Posterior cingulate gyrus (tissue), 11 donors: ENCODE measurements around the gene KDM5A.
"Not testable (repeated sequence)": the region's sequence is repeated elsewhere in the genome, so short reads cannot be mapped to it uniquely, and the experiment has no call there.

Source experiments
- DNase-seq, 10 donors: peaks; one replicate each; pipeline versions ENCODE4 v3.0.0 to v3.0.0-alpha.2; 2020 to 2021; ENCODE audit warnings: mixed read lengths in 3 of 10
- intact Hi-C: fragments of 100-400 bp; cut with DNase I; formaldehyde crosslinking; loops from one replicate; pipeline ENCODE4 v1.15.1; 2023

Gene KDM5A

DNA sequence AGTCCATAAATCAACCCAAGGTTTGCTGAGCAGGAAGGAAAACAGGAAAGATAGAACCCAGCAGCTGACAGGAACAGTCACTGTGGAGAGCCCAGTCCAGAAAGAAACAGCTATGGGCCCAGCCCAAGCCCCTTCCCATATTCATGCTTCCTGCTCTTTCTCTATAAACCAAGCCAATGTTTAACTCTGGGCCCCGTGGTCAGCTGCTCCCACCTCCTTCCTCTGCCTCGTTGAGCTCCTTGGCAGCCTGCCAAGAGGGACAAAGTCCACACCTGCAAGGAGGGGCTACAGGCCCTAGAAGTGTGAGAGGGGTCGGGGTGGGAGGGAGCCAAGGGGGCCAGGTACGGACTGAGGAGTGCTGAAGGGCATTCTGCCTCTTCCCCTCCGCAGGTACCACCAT, 136.5 kb downstream of the KDM5A start:
- intact Hi-C loops: no loop called here

DNA sequence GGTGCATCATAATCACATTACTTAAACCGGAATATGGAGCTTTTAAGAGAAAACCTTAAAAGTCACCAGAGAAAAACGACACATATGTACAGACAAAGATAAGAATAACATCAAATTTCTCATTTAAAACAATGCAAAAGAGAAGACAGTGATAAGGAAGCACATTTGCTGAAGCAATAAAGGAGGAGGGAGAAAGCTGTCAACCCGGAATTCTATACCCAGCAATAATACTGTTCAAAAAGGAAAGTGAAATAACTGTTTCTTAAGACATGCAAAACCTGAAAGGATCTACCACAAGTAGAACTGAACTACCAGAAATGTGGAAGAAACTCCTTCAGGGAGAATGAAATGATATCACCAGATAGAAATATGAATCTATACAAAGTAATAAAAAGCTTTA, 141.8 kb downstream of the KDM5A start:
- intact Hi-C loops: no loop called here
- DNase-seq: no peak

More for the DNA sequence above, 136.5 kb downstream of the KDM5A start:
- no peak for DNase-seq

DNA sequence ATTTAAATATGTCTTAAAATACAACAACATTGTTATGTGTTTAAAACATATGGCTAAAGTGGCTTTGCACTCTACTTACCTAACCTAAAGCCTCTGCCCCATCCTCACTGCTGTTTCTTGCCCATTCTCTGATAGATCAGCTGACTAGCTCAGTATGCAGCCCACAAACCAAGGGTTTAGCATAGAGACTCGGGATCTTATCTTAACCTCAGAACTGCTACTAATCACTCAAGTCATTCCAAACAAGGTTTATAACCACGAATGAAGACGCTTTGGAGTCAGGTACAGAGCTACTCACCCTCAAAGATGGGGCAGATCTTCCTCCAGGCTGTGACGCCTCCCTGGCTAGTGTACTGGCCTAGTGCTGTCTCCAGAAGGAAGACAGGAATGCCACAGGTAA, 145.7 kb downstream of the KDM5A start:
- intact Hi-C loops: no loop called here
- no peak for DNase-seq

DNA sequence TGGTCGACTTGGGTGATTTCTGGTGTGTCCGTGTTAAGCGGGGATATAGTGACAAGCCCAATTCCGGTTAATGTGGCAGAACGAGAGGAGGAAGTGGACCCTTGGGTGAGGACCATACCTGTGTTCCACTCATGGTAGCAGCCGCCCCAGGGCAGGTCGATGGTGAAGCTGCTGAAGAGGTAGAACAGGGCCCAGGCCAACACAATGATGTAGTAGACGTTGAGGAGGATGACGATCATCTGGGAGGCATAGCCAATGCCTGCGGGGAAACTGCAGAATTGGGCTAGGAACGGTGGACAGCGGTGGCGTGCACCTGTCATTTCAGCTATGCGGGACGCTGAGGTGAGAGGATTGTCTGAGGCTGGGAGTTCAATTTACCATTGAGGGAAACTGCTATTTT, 146.6 kb downstream of the KDM5A start:
- DNase-seq: no peak
- intact Hi-C loops: no loop called here

DNA sequence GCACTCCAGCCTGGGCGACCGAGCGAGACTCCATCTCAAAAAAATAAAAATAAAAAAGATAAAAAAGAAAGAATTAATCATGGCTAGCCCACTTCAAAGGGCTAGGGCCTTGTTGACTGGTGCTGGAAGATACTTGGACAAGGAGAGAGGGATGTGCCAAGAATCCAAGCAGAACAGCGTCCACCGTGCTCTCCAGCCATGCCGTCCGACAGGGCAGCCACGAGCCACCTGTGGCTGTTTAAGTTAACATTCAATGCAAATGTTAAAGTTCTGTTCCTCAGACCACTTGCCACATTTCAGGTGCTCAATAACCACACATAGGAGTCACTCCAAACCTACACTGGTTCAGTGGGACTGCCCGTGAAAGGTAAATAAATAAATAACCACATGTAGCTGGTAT, 147.9 kb downstream of the KDM5A start:
- no peak for DNase-seq
- intact Hi-C loops: no loop called here

DNA sequence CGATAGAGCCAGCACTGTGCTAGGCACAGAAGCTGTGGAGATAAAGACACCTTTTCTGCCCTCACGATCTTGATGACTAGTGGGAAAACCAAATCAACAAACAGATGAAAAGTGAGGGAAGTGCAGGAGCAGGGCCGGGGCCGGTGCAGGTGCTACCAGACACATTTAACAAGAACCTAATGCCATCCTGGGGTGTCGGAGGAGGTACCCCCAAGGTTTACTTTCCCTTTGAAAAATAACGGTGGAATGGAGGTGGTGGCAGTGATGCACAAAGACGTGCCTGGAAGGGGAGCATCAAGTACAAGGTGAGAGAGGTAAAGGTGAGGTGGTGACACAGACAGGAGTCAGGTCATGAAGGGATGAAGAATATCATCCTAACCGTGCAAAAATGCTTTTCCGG, 148.6 kb downstream of the KDM5A start:
- DNase-seq: no peak
- intact Hi-C loops: no loop called here

DNA sequence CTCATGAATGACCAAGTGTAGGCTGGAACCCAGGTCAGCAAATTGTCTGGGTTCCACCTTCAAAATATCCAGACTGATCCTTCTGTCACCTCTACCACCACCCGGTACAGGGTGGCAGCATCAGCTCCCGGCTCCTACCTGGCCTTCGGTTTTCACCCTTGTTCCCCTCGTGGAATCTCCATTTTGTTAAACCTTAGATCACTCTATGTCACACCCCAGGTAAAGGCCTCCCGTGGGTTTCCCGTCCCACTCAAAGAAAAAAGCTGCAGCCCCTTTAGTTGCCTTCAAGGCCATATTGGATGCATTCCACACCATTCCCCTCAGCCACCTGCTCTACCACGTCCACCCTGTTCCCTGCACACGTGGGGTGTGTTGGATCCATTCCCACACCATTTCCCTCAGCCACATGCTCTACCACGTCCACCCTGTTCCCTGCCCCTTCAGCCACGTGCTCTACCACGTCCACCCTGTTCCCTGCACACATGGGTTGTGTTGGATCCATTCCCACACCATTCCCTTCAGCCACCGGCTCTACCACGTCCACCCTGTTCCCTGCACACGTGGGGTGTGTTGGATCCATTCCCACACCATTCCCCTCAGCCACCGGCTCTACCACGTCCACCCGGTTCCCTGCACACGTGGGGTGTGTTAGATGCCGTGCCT, 150.3 kb downstream of the KDM5A start:
- DNase-seq: no peak
- intact Hi-C loops: no loop called here

DNA sequence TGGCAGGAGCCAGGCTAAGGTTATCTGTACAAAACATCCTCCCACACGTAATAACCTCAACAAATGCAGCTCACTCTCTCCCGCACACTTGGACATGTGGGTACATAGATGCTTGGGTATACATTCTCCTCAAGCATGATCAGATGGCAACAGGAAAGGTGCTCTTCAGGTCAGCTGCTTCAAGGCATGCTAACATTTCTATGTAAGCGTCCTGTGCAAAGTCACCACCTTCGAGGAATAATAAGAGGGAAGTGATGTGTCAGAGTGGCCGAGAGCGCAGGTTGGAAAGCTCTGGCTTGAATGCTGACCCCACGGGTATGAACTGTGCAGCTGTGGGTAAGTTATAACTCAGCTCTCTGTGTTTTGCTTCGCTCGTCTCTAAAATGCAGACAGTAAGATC, 151.0 kb downstream of the KDM5A start:
- intact Hi-C loops: no loop called here
- DNase-seq: no peak

DNA sequence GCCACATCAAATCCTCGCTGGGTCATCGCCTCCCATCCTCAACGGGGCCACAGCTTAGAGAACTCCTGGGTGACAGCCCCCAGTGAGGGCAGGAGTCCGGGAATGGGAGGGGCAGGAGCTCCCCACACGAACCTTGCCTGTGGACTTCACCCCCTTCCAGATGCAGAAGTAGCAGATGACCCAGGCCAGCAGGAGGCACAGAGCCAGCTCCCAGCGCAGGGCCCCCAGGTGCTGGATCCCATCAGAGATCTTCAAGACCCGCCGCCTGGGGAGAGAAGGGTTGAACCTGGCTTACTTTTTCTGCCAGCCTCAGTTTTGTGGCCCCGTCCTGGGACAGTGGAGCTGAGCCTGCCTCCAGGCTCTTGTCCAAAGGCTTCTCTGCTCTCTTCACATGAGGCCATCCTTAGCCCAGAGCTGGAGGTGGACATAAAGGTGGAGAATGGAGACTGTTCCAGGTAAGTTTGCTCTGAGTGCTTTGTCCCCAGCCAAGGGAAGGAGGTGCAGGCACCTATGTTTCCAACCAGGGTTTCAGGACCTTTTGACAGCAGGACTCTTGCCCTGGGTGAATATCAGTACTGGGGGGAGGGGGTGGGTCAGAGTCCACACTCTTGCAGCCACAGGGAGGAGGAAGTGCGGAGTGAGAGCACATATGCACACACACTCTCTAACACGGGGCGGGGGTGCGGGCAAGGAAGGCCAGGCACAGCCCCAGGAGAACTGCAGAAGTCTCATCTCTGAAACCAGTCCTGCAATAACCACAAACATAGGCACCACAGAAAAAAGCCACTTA, 151.9 kb downstream of the KDM5A start:
- DNase-seq: peak in 2 of 10 donors; percentile 51 to 67

DNA sequence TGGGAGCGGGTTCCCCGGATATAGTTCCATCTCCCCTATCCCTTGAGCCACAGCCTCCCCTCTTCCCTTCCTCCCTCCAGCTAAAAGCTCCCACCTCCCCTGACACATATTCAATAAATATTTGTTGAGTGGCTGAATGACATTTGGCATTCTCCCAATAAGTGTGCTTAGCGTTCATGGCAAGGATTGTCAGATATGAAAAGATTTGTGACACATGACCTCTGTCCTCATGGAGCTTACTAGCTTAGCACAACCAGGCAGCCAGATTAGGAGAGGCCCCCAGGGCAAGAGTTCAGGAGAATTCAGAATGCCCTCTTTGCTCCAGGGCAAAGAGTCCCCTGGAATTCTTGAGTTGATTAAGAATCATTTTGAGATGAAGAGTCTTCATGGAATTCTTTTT, 152.7 kb downstream of the KDM5A start:
- intact Hi-C loops: no loop called here
- DNase-seq: no peak

More for the DNA sequence above, 151.9 kb downstream of the KDM5A start:
- intact Hi-C loops: no loop called here

DNA sequence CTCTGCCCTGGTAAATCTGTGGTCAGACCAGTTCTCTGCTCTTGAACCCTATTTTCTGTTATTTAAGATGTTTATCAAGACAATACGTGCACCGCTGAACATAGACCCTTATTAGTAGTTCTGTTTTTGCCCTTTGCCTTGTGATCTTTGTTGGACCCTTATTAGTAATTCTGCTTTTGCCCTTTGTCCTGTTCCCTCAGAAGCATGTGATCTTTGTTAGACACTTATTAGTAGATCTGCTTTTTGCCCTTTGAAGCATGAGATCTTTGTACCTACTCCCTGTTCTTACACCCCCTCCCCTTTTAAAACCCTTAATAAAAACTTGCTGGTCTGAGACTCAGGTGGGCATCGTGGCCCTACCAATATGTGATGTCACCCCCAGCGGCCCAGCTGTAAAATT, 153.2 kb downstream of the KDM5A start:
- DNase-seq, intact Hi-C loops: not testable (repeated sequence)

DNA sequence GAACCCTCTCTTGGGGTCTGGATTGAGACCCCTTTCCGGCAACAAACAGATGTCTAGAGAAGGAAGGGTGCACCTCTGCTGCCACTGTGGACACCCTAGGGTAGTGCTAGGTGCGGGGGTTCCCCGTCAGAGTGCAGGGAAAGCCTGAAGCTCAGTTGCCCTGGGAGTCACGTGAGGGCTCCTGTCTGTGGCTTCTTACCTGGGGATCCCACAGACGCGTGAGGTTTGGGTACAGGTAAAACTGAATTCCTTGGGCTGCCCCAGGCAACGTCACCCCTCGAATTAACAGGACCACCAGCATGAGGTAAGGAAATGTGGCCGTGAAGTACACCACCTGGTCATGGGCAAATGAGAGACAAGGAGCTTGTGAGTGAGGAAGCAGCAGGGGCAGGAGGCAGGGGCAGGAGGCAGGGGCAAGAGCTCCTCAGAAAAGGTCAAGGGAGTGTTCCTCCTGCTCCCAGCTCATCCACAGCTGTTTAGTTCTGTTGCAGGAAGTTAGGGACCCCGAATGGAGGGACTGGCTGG, 154.2 kb downstream of the KDM5A start:
- intact Hi-C loops: no loop called here
- DNase-seq: no peak

DNA sequence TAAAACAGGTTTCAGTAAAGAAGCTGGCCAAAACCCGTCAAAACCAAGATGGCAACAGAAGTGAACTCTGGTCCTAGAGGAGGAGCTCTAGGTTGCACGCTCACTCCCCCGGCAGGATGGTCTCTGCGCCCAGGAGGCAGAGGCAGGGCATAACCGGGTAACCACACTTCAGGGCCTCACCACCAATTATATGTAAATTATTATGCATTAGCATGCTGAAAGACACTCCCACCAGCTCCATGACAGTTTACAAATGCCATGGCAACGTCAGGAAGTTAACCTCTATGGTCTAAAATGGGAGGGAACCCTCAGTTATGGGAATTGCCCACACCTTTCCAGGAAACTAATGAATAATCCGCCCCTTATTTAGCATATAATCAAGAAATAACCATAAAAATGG, 155.1 kb downstream of the KDM5A start:
- no peak for DNase-seq
- intact Hi-C loops: no loop called here

DNA sequence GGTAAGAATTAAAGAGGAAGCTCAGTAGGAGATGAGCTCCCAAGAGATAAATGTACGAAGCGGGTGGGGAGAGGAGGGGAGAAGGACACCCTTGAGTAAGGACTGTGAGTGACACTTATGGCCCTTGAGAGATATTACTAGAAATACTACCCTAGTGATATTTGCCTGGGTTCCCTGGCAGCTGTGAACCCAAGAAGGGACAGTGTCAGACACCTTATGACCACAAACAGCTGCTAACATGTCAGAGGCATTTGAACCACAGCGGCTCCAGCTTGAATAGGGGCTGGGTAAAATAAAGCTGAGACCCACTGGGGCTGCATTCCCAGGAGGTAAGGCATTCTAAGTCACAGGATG, 155.5 kb downstream of the KDM5A start:
- no peak for DNase-seq
- intact Hi-C loops: no loop called here

DNA sequence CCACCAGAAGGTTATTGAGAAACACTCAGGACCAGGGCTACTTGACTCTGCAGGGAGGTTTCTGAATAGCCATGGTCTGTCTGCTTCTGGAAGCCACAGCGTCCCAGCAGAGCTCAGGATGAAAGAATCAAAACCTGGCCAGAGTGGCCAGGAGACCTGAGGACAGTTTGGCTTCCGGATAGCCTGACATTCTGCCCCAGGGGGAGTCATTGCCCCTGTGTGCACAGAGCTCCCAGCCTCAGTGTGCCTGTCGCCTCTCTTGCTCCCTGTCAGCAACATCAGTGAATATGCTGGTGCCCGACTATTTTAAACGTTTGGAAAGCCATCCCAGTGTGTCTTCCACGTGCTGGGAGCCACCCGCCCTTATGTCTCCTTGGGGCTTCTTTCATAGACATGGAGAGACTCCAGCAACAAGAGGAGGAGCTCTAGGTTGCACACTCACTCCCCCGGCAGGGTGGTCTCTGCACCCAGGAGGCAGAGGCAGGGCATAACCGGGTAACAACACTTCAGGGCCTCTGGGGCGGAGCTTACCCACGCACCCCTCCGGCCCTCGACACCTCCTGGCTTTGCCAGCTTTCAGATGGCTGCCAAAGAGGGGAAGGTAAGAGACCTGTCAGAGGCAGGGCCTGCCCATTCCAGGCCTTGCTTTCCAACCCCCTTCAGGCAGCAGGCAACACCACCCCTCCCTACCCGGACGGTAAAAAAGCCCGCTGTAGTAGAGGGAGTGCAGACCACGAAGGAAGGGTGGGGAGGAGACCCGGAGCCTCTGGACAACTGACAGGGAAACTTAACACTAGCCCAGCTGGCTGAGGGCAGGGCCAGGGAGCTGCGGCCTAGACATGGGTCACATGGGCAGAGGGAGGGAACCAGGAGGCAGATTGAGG, 156.1 kb downstream of the KDM5A start:
- peak in 1 of 10 donors; percentile 67 for DNase-seq
- intact Hi-C loops: no loop called here

DNA sequence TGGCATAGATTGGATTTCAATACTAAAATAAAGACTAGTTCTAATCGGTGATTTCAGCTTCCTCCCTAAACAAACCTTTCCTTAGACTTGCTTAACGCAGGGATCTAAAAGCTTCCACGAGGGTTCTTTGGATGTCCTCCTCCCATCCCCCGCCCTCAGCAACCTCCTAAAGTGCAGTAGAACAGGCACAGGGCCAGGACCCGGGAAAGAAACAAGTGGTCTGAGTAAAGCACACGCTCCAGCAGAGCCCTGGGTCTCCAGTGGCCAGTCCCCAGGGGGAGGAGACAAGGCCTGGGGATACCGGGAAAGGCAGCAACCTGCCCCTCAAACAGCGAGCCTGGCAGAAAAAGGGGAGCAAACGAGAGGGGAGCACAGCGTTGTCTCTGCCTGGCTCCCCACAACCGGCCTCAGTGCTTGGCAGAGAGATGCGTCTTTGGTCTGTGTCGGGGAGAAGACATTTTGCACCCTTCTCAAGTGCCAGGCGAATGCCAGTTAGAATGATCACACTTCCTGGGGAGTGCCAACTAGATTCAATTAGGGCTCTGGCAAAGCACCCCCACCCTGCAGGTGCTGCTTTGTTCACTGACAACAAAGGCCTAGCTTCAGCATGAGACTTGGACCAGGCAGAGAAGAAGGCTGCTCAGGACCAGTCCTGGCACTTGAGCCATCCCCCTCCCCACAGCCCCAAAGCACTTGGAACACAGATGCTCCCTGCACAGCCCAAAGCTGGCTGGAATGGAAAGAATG, 158.0 kb downstream of the KDM5A start:
- intact Hi-C loops: no loop called here
- peak; percentile 33 to 88 (median 46) for DNase-seq
